MM.1S (cell line): Measurements from ENCODE around the gene ZNF599.

Experiments used
- CTCF ChIP-seq: fragments of 300-600 bp; sonication (generic); IDR thresholded peaks from 2 replicates; pipeline ENCODE4 v1.5.1; 2016; ENCODE audit warnings: antibody characterized with exemption, low read length, mixed read lengths
- EZH2phosphoT487 ChIP-seq: fragments of 300-600 bp; sonication (generic); IDR thresholded peaks from 2 replicates; pipeline ENCODE4 v1.6.1; 2018; ENCODE audit warnings: antibody characterized with exemption, low read length

- TF ChIP-seq CTCF (no peak), EZH2phosphoT487 (no peak)
These were observed 47.6 kb downstream of the ZNF599 start for GRCh38 chr19:34725400-34725799.
